Stimulated activated CD8-positive, alpha-beta memory T cell treated with anti-CD3 and anti-CD28 coated beads, Interleukin-2, amount 100 ng/mL, for 1 hour (primary cell): ENCODE results near the gene FAM110C.
"Not testable (repeated sequence)": the region's sequence is repeated elsewhere in the genome, so short reads cannot be mapped to it uniquely, and the experiment has no call there.

Experiments
- DNase-seq, 2 donors: peaks; one replicate each; pipeline ENCODE4 v3.0.0-alpha.2; 2020; ENCODE audit warnings: low read depth in 2 of 2

Gene FAM110C, protein sequence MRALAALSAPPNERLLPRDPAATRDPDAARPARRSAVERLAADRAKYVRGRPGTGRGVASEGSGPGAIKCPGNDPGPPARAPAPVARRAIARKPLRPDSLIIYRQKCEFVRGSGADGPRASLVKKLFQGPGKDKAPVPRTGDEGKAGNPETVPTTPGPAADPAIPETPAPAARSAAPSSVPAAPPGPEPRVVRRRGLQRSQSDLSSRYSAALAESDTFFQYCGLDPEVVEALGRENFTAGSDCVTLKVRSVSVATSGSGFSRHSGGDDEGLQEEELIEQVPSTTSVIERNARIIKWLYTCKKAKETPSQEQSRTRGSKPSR

DNA sequence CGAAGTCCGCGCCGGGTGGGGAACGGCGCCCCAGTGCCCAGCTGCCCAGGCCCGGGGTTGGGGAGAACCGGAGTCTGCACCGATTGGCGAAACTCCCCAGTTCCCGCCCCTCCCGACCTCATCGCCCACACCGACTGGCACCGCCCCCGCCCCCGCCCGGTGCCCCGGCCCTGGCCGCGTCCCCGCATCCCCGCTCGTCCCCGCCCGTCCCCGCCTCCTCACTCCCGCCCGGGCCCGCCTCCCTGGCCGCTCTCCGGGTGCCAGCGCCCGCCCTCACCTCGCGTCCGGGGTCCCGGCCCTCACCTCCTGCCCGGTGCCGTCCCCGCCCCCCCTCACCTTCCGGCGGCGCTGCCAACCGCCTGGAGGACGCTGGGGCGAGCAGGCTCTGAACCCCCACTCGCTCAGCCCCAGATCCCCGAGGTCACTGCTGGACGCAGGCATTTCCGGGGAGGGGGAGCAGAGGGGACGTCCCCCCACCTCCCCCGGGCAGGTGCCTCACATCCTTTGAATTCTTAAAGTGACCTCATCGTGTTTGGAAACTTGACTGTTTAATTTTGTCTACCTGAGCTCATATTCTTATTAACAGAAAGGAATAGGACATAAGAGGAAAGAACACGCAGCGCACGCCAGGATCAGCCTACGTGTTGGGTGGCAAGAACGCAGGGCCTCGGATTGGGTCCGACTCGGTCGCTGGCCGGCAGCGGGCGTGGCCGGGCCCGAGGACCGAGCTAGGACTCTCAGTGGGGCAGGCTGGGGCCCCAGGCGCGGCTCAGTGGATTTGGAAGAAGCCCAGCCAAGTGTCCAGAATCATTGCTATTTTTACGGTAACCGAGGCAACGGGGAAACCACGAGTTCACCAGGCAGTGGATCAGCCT, at the start of gene FAM110C:
Gene FAM110C, minus strand, starts transcription at position 35 of the 875 bp plus-strand sequence. CDS start 120 bp downstream, outside the sequence.
- peak in 1 of 2 donors; percentile 22 for DNase-seq

DNA sequence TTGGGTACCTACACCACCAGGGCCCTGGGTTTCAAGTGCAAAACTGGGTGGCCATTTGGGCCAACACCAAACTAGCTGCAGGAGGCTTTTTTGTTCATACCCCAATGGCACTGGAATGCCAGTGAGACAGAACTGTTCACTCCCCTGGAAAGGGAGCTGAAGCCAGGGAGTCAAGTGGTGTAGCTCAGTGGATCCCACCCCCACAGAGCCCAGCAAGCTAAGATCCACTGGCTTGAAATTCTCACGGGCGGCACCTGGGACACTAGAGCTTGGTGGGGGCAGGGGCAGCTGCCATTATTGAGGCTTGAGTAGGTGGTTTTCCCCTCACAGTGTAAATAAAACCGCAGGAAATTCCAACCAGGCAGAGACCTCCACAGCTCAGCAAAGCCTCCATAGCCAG, 46.0 kb upstream of the FAM110C start:
- DNase-seq = no peak

- DNase-seq = no peak
Measured at GRCh38 chr2:90645-91312, 44.5 kb upstream of the FAM110C start.

DNA sequence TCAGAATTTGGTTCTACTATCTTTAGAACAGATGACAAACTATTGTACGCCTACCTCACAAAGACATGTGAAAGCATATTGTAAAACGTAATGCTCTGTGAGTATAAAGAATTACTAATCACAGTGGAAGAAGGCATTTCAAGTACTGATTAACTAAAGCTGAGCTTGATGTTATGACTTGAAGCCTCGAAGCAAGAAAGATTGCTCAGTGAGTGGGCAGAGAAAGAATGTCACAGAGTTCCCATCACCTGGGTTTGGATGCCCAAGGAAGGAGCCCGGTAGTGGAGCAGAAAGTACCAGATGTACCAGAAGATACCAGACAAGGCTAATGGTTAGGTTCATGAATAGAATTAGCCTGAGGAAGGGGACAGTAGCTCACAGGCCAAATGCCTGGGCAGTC, 39.5 kb upstream of the FAM110C start:
- DNase-seq = no peak

- no peak for DNase-seq
Measured at GRCh38 chr2:84121-84520, 37.8 kb upstream of the FAM110C start.

DNA sequence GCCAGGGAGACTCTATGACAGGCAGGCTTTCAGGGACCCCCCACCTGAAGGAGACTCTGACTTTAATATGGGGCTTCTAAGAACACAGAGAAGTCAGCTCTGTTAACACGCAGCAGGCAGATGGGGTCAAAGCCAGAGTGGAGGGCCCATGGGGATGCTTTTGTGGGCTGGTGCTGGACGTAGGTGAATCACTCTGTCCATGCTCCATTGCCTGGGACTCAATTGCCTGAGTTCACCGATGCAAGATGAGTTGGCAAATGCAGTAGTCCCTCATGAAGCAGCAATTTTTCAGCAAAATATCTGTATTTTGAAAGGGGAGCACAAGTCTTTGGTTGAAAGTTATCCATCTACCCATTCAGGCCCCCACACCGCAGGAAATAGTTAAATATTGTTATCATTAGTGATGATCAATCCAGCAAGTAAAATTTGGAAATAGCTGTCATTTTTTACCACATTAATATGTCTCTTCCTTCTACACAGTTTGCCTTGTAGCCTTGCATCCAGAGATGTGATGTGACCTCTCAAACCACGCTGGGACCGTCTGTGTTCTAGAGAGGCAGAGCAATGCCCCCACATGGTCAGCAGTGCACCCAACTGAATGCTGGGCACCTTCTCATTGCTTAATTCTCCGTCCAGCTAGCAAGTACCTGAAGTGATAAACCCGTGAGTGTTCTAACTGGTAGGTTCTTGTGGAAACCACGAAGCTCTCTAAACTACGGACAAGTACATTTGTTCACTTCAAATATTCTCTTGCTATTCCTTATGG, 34.8 kb upstream of the FAM110C start:
- no peak for DNase-seq

DNA sequence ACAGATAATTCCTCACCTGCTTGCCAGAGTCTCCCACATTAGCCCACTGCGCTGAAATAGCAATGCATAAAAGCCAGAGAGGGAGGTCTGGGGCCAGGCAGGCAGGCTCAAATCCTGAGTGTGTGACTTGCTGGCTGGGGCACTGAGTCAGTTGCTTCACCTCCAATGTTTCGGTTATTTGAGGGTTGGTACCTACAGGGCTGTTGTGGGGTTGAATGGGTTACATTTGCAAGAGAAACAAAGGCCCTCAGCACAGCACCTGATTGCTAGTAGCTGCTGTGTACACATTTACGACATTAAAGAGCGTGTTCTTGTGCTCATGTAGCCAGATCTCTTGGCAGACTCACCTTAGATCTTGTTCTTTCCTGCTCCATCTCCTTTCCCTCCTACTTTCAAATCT, 34.1 kb upstream of the FAM110C start:
- no peak for DNase-seq

DNA sequence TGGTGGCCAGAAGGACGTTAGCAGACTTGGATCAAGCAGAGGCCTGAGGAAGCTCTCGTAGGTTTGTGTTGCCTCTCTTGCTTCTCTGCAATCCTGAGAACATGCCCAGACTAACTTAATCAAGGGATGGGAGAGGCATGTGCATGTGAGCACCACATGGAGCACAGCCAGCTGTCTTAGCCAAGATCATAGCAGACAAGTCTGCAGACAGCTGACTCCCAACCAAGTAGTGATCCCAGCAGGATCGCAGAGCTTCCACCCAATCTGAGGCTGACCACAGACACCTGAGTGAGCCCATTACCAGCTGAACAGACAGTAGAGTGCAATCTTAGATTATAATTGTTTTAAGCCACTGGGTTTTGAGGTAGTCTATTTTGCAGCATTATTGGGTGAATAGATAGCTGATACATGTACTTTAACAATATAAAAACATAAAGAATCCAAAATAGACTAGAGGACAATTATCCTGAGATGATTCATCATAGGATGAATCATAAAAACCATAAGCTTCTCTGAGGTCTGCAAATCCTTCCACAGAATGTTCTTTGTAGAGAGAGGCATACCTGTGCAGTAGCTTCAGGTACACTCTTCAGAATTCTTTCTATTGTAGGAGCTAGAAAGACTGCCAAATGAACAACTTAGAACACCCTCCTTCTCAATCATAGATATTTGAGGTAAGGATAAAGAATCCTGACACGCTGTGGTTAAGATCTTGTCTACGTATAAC, 25.2 kb upstream of the FAM110C start:
- no peak for DNase-seq

DNA sequence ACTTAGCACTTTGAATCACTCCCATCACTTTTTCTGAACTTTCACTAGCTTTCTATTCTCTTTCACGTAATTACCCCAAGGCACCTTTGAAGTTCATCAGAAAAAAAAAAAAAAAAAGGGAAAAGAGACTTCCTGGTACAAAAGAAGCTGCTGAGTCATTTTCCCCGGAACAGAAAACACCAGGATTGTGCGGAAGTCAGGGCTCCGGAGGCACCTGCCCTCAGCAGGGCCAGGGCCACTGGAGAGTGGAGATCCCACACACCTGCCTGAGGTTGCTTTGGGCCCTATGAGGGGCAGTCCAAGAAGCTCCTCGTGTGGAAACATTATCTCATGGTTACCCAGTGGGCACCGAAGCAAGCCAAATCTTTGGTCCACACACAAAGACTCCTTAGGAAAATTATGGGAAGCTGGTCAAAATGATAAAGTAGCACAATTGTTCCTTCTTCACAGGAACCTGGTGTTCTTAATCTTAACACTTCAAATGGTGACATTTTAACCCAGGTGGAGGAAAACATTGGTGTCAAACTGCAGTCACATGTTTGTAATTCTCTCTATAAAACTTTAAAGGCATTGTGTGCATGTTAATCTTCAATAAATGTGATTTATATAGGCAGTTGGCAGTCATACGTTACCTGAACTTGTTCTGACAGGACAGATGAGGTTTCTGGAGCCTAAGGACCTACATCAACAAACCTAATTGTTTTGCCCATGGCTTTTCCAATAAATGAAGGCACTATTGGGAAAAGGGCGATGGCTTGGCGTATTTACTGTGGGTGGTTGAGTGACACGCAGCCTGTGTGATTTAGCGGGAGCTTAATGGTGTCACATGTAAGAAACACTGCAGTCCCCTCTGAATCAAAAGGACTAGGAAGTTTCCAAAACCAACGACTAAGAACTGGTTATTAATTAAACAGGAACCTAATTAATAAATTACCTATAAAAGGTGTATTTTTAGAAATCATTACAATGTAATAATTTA, 23.4 kb upstream of the FAM110C start:
- DNase-seq = no peak

DNA sequence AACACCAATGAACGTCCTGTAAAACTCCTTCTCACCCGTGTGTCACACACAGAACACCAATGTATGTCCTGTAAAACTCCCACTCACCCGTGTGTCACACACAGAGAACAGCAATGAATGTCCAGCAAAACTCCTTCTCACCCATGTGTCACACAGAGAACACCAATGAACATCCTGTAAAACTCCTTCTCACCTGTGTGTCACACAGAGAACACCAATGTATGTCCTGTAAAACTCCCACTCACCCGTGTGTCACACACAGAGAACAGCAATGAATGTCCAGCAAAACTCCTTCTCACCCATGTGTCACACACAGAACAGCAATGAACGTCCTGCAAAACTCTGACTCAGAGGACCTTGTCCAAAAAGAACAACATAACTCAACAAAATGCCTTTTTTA, 22.3 kb upstream of the FAM110C start:
- not testable (repeated sequence) for DNase-seq

GRCh38 chr2:66853-67252, 20.5 kb upstream of the FAM110C start:
- no peak for DNase-seq

- no peak for DNase-seq
Measured at GRCh38 chr2:65121-65520, 18.8 kb upstream of the FAM110C start.

- DNase-seq = no peak
Measured at GRCh38 chr2:55587-56448, 9.5 kb upstream of the FAM110C start.

GRCh38 chr2:51613-52012, 5.3 kb upstream of the FAM110C start:
- no peak for DNase-seq

GRCh38 chr2:47737-48136, 1.4 kb upstream of the FAM110C start:
- DNase-seq = no peak

DNA sequence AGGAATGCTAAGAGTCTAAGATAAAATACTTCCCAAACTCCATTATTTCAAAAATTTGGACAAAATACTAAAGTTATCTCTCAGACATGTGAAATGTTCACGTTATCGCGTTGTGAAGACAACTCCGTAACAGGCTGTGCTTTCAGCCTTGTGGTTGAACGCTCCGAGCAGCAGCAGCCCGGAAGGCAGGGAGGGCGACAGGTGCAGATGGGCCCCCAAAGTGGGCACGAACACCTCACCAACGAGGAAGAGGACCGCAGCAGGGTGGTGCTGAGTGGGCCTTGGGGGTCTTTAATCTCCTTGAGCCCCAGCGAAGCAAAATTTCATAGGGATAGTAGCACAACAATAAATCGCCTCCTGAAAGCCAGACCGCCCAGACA, 1.0 kb upstream of the FAM110C start:
- no peak for DNase-seq

GRCh38 chr2:46131-46470, 204 bp downstream of the FAM110C start:
- no peak for DNase-seq

GRCh38 chr2:45342-46130, 769 bp downstream of the FAM110C start:
- DNase-seq = no peak
